ENCODE data around the gene KIRREL1.

DNA sequence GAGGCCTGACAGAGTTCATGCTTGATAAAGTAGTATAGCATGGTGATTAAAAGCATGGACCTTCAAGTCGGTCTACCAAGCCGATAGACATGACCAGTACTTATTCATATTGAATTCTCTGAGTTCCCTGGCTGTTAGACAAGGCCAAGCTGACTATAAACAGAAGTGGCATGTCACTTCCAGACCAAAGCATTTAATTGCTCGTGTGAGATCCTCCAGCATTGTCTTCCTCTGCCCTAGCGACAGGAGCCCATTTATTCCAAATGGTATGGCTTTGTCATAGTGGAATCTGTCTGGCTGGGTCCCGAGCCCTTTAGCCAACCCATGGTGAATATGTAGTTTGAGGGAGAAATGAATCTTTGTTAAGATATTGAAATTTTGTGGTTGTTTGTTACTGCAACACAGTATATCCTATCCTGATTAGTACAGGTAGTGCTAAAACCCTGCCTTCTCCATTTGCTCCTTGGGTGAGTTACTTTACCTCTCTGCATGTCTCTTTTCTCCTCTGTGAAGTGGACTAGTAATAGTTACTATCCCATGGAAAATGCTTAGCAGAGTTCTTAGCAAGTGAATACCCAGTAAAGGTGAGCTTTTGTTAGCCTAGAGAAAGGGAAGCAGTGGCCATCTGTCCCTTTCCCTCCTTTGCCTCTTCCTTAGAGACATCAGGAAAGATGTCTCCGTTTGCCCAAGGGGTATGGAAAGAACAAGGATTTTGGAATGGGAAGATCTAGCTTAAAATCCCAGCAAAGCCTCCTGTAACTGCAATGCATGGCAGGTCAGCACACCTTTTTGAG, 109.6 kb downstream of the KIRREL1 start:
- TF ChIP-seq, protein P1, sequence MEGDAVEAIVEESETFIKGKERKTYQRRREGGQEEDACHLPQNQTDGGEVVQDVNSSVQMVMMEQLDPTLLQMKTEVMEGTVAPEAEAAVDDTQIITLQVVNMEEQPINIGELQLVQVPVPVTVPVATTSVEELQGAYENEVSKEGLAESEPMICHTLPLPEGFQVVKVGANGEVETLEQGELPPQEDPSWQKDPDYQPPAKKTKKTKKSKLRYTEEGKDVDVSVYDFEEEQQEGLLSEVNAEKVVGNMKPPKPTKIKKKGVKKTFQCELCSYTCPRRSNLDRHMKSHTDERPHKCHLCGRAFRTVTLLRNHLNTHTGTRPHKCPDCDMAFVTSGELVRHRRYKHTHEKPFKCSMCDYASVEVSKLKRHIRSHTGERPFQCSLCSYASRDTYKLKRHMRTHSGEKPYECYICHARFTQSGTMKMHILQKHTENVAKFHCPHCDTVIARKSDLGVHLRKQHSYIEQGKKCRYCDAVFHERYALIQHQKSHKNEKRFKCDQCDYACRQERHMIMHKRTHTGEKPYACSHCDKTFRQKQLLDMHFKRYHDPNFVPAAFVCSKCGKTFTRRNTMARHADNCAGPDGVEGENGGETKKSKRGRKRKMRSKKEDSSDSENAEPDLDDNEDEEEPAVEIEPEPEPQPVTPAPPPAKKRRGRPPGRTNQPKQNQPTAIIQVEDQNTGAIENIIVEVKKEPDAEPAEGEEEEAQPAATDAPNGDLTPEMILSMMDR (IDR thresholded peaks at IDR 0.05; ENCODE audit: borderline replicate concordance, extremely low read depth, low read length, poor library complexity, severe bottlenecking), result no peak
- no peak for TF ChIP-seq EZH2 (IDR thresholded peaks at IDR 0.05; ENCODE audit: borderline replicate concordance, low read depth, low read length, severe bottlenecking)
